Panc1 (cell line): ENCODE measurements around the gene OMP. TPM values are rescaled to one million over a fixed set of nuclear protein-coding genes. Genes with fewer than 3 reads are reported as not detected.

Experiments
- ATAC-seq: fragments of 200-7000 bp; cut with Tn5 transposase; 2 replicates; pipeline ENCODE4 v1.9.1; 2020; ENCODE audit warnings: mild to moderate bottlenecking, moderate library complexity
- BruUV-seq: library from RNA; stranded (reverse); fragments of 400-500 nt; replicated peaks from 2 replicates; lab custom pipeline; 2021; lab: Mats Ljungman, UMichigan
- CTCF ChIA-PET: fragments of 300-600 bp; sonication (Branson Sonifier 250); formaldehyde crosslinking; loops from one replicate; lab custom pipeline; 2022; ENCODE audit warnings: antibody characterized with exemption; lab: Charles Lee
- POLR2A ChIA-PET: fragments of 300-600 bp; sonication (Branson Sonifier 250); formaldehyde crosslinking; loops from one replicate; lab custom pipeline; 2022; ENCODE audit warnings: antibody characterized with exemption; lab: Charles Lee
- DNase-seq: peaks from one replicate; pipeline ENCODE4 v3.0.0-alpha.2; 2010; ENCODE audit warnings: low read depth, low spot score
- H3K27ac ChIP-seq: 2 replicates; pipeline ENCODE4 v1.5.1; 2011; ENCODE audit warnings: mild to moderate bottlenecking, low read length, inconsistent platforms
- H3K27me3 ChIP-seq: fragments of 200-500 bp; sonication (Bioruptor generic); 2 replicates; pipeline ENCODE4 v1.6.0; 2014; ENCODE audit warnings: low read length, inconsistent platforms; ENCODE audit not compliant: control insufficient read depth, insufficient read depth
- H3K36me3 ChIP-seq: fragments of 200-500 bp; sonication (Bioruptor generic); 2 replicates; pipeline ENCODE4 v1.5.1; 2014; ENCODE audit warnings: inconsistent platforms, mild to moderate bottlenecking, low read length, moderate library complexity; ENCODE audit not compliant: control insufficient read depth, insufficient read depth
- H3K4me1 ChIP-seq: 2 replicates; pipeline ENCODE4 v1.5.1; 2011; ENCODE audit warnings: inconsistent platforms, mild to moderate bottlenecking, low read length, moderate library complexity; ENCODE audit not compliant: control insufficient read depth, insufficient read depth
- H3K4me3 ChIP-seq, 2 experiments: 2 replicates each; pipeline ENCODE4 v1.5.1; 2011 to 2012; ENCODE audit warnings: low read depth in 2 of 2, low read length in 2 of 2, mild to moderate bottlenecking in 2 of 2, inconsistent platforms in 1 of 2, moderate library complexity in 1 of 2
- H3K9me3 ChIP-seq: fragments of 200-500 bp; sonication (Bioruptor generic); 2 replicates; pipeline ENCODE4 v1.5.1; 2014; ENCODE audit warnings: low read depth, mild to moderate bottlenecking, inconsistent platforms, low read length, moderate library complexity; ENCODE audit not compliant: control insufficient read depth, insufficient read depth
- POLR2AphosphoS5 ChIP-seq: IDR thresholded peaks from 2 replicates; pipeline ENCODE4 v1.6.1; 2012; ENCODE audit warnings: mild to moderate bottlenecking, low read depth, low read length, moderate library complexity
- SIN3A ChIP-seq: IDR thresholded peaks from 2 replicates; pipeline ENCODE4 v1.6.1; 2012; ENCODE audit warnings: low read depth, mild to moderate bottlenecking, low read length, moderate library complexity, borderline replicate concordance; ENCODE audit not compliant: insufficient read depth
- TCF7L2 ChIP-seq: IDR thresholded peaks from 2 replicates; pipeline ENCODE4 v1.6.1; 2011; ENCODE audit warnings: mild to moderate bottlenecking, low read depth, low read length, inconsistent platforms
- in situ Hi-C: cut with HindIII; loops from 2 replicates; pipeline ENCODE4 v1.10.0; 2016; ENCODE audit warnings: low sequenced_read_pairs, low pct_unique_long_range_greater_than_20kb
- intact Hi-C: fragments of 100-400 bp; cut with micrococcal nuclease; formaldehyde crosslinking; loops from one replicate; pipeline ENCODE4 v1.10.0; 2022; ENCODE audit not compliant: unreplicated experiment
- total RNA-seq: library from RNA; stranded (reverse); gene quantifications from one replicate; pipeline ENCODE4 v1.2.1, GENCODE V29; 2021; ENCODE audit not compliant: unreplicated experiment
- TF ChIP-seq, protein P1 (sequence below), 2 experiments: IDR thresholded peaks; 2 replicates each; pipeline ENCODE4 v1.6.1; 2011 to 2012; ENCODE audit warnings: low read depth in 2 of 2, control low read depth in 1 of 2, low read length in 1 of 2, mild to moderate bottlenecking in 1 of 2, moderate library complexity in 1 of 2; ENCODE audit not compliant: insufficient read depth in 1 of 2
- TF ChIP-seq, protein P2 (sequence below): fragments of 450-650 bp; IDR thresholded peaks from 2 replicates; pipeline ENCODE4 v1.5.1; 2017; ENCODE audit warnings: mild to moderate bottlenecking

Gene OMP
- total RNA-seq, 1 experiment from 2014 or later, result 1.5 TPM

- H3K4me3 ChIP-seq, result no peak overlapping the region
- in situ Hi-C loops, result no loop called here
- CTCF ChIA-PET, result no interaction called here
- H3K27me3 ChIP-seq, result no peaks in the 10 kb centered on the region
- no TSS peak for BruUV-seq
- H3K36me3 ChIP-seq, result no peaks in the 10 kb centered on the region
- intact Hi-C loops, result no loop called here
- ATAC-seq (no peak), DNase-seq (no peak)
- H3K9me3 ChIP-seq, result no peaks in the 10 kb centered on the region
- TF ChIP-seq POLR2AphosphoS5, result no peak
- TF ChIP-seq, protein P1, sequence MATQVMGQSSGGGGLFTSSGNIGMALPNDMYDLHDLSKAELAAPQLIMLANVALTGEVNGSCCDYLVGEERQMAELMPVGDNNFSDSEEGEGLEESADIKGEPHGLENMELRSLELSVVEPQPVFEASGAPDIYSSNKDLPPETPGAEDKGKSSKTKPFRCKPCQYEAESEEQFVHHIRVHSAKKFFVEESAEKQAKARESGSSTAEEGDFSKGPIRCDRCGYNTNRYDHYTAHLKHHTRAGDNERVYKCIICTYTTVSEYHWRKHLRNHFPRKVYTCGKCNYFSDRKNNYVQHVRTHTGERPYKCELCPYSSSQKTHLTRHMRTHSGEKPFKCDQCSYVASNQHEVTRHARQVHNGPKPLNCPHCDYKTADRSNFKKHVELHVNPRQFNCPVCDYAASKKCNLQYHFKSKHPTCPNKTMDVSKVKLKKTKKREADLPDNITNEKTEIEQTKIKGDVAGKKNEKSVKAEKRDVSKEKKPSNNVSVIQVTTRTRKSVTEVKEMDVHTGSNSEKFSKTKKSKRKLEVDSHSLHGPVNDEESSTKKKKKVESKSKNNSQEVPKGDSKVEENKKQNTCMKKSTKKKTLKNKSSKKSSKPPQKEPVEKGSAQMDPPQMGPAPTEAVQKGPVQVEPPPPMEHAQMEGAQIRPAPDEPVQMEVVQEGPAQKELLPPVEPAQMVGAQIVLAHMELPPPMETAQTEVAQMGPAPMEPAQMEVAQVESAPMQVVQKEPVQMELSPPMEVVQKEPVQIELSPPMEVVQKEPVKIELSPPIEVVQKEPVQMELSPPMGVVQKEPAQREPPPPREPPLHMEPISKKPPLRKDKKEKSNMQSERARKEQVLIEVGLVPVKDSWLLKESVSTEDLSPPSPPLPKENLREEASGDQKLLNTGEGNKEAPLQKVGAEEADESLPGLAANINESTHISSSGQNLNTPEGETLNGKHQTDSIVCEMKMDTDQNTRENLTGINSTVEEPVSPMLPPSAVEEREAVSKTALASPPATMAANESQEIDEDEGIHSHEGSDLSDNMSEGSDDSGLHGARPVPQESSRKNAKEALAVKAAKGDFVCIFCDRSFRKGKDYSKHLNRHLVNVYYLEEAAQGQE (IDR thresholded peaks at IDR 0.05; ENCODE audit: insufficient read depth in 1 of 2, low read depth in 2 of 2, low read length in 1 of 2), result no peak
- TF ChIP-seq, protein P2, sequence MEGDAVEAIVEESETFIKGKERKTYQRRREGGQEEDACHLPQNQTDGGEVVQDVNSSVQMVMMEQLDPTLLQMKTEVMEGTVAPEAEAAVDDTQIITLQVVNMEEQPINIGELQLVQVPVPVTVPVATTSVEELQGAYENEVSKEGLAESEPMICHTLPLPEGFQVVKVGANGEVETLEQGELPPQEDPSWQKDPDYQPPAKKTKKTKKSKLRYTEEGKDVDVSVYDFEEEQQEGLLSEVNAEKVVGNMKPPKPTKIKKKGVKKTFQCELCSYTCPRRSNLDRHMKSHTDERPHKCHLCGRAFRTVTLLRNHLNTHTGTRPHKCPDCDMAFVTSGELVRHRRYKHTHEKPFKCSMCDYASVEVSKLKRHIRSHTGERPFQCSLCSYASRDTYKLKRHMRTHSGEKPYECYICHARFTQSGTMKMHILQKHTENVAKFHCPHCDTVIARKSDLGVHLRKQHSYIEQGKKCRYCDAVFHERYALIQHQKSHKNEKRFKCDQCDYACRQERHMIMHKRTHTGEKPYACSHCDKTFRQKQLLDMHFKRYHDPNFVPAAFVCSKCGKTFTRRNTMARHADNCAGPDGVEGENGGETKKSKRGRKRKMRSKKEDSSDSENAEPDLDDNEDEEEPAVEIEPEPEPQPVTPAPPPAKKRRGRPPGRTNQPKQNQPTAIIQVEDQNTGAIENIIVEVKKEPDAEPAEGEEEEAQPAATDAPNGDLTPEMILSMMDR, result no peak
- TF ChIP-seq SIN3A, result no peak
- no peak for TF ChIP-seq TCF7L2
- no peaks in the 10 kb centered on the region for H3K4me1 ChIP-seq
- POLR2A ChIA-PET, result no interaction called here
- no peak overlapping the region for H3K27ac ChIP-seq
These were observed 16.9 kb downstream of the OMP start for GRCh38 chr11:77119531-77119936.

DNA sequence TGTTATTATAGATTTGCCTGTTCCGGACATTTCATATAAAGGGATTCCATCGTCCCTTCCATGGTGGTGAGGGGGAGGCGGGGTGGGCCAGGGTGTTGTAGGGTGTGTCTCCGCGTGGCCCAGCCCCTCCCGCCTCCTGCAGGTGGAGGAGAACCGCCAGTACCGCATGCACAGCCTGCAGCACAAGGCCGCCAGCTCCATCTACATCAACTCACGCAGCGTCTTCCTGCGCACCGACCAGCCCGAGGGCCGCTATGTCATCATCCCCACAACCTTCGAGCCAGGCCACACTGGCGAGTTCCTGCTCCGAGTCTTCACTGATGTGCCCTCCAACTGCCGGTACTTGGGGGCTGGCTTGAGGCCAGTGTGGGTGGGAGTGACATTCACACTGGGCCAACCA, 17.9 kb downstream of the OMP start:
- no peak for DNase-seq
- CTCF ChIA-PET, result interaction anchor here (1.4 kb wide), 1 partner anchor 29 kb away, joined by 3 read pairs; no protein-coding TSS in a partner anchor
- no TSS peak for BruUV-seq
- Histone ChIP-seq H3K9me3 (no peaks in the 10 kb centered on the region), H3K27me3 (no peaks in the 10 kb centered on the region), H3K4me1 (no peaks in the 10 kb centered on the region), H3K4me3 (no peak overlapping the region), H3K27ac (no peak overlapping the region), H3K36me3 (no peaks in the 10 kb centered on the region)
- POLR2A ChIA-PET, result no interaction called here
- TF ChIP-seq SIN3A, result no peak
- TF ChIP-seq, protein P2, result no peak
- no peak for TF ChIP-seq POLR2AphosphoS5
- TF ChIP-seq TCF7L2, result no peak
- TF ChIP-seq, protein P1 (IDR thresholded peaks at IDR 0.05; ENCODE audit: insufficient read depth in 1 of 2, low read depth in 2 of 2, low read length in 1 of 2), result no peak
- intact Hi-C loops (no loop called here), in situ Hi-C loops (no loop called here)
- no peak for ATAC-seq
